GM12878 (cell line): ENCODE results near the gene UXS1. TPM values are rescaled to one million over a fixed set of nuclear protein-coding genes. Genes with fewer than 3 reads are reported as not detected.

Source experiments
- ATAC-seq: fragments of 200-7000 bp; cut with Tn5 transposase; 3 replicates; pipeline ENCODE4 v1.9.1; 2020; ENCODE audit warnings: mild to moderate bottlenecking, moderate library complexity
- BruUV-seq: library from RNA; stranded (reverse); fragments of 400-500 nt; replicated peaks from 2 replicates; lab custom pipeline; 2021; lab: Mats Ljungman, UMichigan
- CTCF ChIA-PET: fragments of 300-600 bp; sonication (Branson Sonifier 250); formaldehyde crosslinking; extraction: SDS; loops from one replicate; lab custom pipeline; 2021; ENCODE audit warnings: inconsistent platforms; lab: Yijun Ruan, JAX
- POLR2A ChIA-PET: fragments of 350-600 bp; formaldehyde crosslinking; extraction: SDS; loops from one replicate; lab custom pipeline; 2021; ENCODE audit warnings: inconsistent platforms; lab: Charles Lee
- RAD21 ChIA-PET: fragments of 300-600 bp; sonication (Branson Sonifier 250); formaldehyde crosslinking; loops from one replicate; lab custom pipeline; 2023; ENCODE audit warnings: antibody characterized with exemption; ENCODE audit not compliant: unreplicated experiment; lab: Charles Lee
- SMC1A ChIA-PET: fragments of 300-600 bp; sonication (Branson Sonifier 250); formaldehyde crosslinking; loops from one replicate; lab custom pipeline; 2023; ENCODE audit not compliant: unreplicated experiment, uncharacterized antibody; lab: Charles Lee
- DNase-seq: peaks from one replicate; pipeline ENCODE4 v3.0.0-alpha.2; 2011; ENCODE audit warnings: low read depth, low spot score
- FAIRE-seq: peaks from 3 replicates; lab custom pipeline; 2011; peaks lifted over from hg19 to GRCh38; lab: Jason Lieb, UNC
- H2AFZ ChIP-seq: 2 replicates; pipeline ENCODE4 v1.6.0; 2011; ENCODE audit warnings: low read depth, low read length, control low read depth; ENCODE audit not compliant: control insufficient read depth
- H3K27ac ChIP-seq: 2 replicates; pipeline ENCODE4 v1.5.1; 2011; ENCODE audit warnings: control low read depth; ENCODE audit not compliant: control insufficient read depth, insufficient read depth
- H3K27me3 ChIP-seq, 2 experiments: replicated peaks in 1 of 2; 2 replicates each; pipeline versions ENCODE4 v1.6.0 to v1.6.1; 2011; ENCODE audit warnings: low read length in 1 of 2; ENCODE audit not compliant: control insufficient read depth in 2 of 2, insufficient read depth in 2 of 2
- H3K36me3 ChIP-seq, 2 experiments: 2 replicates each; pipeline ENCODE4 v1.5.1; 2011; ENCODE audit warnings: low read length in 1 of 2; ENCODE audit not compliant: control insufficient read depth in 2 of 2, insufficient read depth in 2 of 2
- H3K4me1 ChIP-seq: 2 replicates; pipeline ENCODE4 v1.6.1; 2011; ENCODE audit warnings: mild to moderate bottlenecking, low read length, moderate library complexity, mixed read lengths; ENCODE audit not compliant: control insufficient read depth, insufficient read depth
- H3K4me2 ChIP-seq: 2 replicates; pipeline ENCODE4 v1.6.0; 2011; ENCODE audit warnings: control low read depth; ENCODE audit not compliant: control insufficient read depth, insufficient read depth
- H3K4me3 ChIP-seq: fragments of 200-600 bp; sonication (generic); 2 replicates; pipeline ENCODE4 v1.5.1; 2016
- H3K79me2 ChIP-seq: 2 replicates; pipeline ENCODE4 v1.6.0; 2011; ENCODE audit warnings: low read length; ENCODE audit not compliant: control insufficient read depth, insufficient read depth
- H3K9ac ChIP-seq: 2 replicates; pipeline ENCODE4 v1.8.0; 2011; ENCODE audit warnings: low read length, control low read depth, mixed read lengths; ENCODE audit not compliant: control insufficient read depth, insufficient read depth
- H3K9me3 ChIP-seq: replicated peaks from 3 replicates; pipeline ENCODE4 v1.5.1; 2011; ENCODE audit warnings: mild to moderate bottlenecking, low read length; ENCODE audit not compliant: control insufficient read depth, insufficient read depth
- H4K20me1 ChIP-seq: 2 replicates; pipeline ENCODE4 v1.6.0; 2011; ENCODE audit not compliant: control insufficient read depth, insufficient read depth
- CTCF ChIP-seq, 3 experiments: IDR thresholded peaks in 2 of 3; conservative IDR thresholded peaks in 1 of 3; 2 replicates each; pipeline ENCODE4 v1.5.1; 2011; ENCODE audit warnings: low read depth in 3 of 3, low read length in 3 of 3, mild to moderate bottlenecking in 3 of 3, control low read depth in 2 of 3, moderate library complexity in 2 of 3, inconsistent platforms in 1 of 3, mixed read lengths in 1 of 3; ENCODE audit not compliant: control insufficient read depth in 2 of 3, insufficient read depth in 1 of 3; ENCODE audit errors: extremely low read depth in 1 of 3
- E2F4 ChIP-seq: IDR thresholded peaks from 2 replicates; pipeline ENCODE4 v1.6.1; 2012; ENCODE audit warnings: low read depth, low read length, improper control_type of control experiment
- FOXM1 ChIP-seq: IDR thresholded peaks from 2 replicates; pipeline ENCODE4 v1.6.1; 2012; ENCODE audit warnings: low read depth, mild to moderate bottlenecking, inconsistent platforms, low read length, moderate library complexity
- JUND ChIP-seq: IDR thresholded peaks from 2 replicates; pipeline ENCODE4 v1.6.1; 2012; ENCODE audit warnings: low read depth, mild to moderate bottlenecking, low read length, improper control_type of control experiment, moderate library complexity
- LARP7 ChIP-seq: fragments of 450-650 bp; IDR thresholded peaks from 2 replicates; pipeline ENCODE4 v1.6.1; 2017; ENCODE audit warnings: mild to moderate bottlenecking
- NFYB ChIP-seq: IDR thresholded peaks from 2 replicates; pipeline ENCODE4 v1.6.1; 2011; ENCODE audit warnings: low read depth, mild to moderate bottlenecking, low read length, improper control_type of control experiment, moderate library complexity; ENCODE audit not compliant: insufficient read depth
- PAX8 ChIP-seq: fragments of 450-650 bp; IDR thresholded peaks from 2 replicates; pipeline ENCODE4 v1.6.1; 2017; ENCODE audit warnings: mild to moderate bottlenecking, moderate library complexity
- SREBF2 ChIP-seq: IDR thresholded peaks from 2 replicates; pipeline ENCODE4 v1.6.1; 2012; ENCODE audit warnings: mild to moderate bottlenecking, low read length
- TCF3 ChIP-seq: IDR thresholded peaks from 2 replicates; pipeline ENCODE4 v1.6.1; 2012; ENCODE audit warnings: low read depth, mild to moderate bottlenecking, low read length, borderline replicate concordance; ENCODE audit not compliant: insufficient read depth
- USF2 ChIP-seq: IDR thresholded peaks from 2 replicates; pipeline ENCODE4 v1.6.1; 2011; ENCODE audit warnings: low read depth, low read length, improper control_type of control experiment, borderline replicate concordance
- WRNIP1 ChIP-seq: IDR thresholded peaks from 2 replicates; pipeline ENCODE4 v1.6.1; 2011; ENCODE audit warnings: low read depth, low read length, improper control_type of control experiment, borderline replicate concordance
- ZBTB4 ChIP-seq: fragments of 450-650 bp; formaldehyde crosslinking; IDR thresholded peaks from 2 replicates; pipeline ENCODE4 v1.4.0; 2022; ENCODE audit warnings: mild to moderate bottlenecking, moderate library complexity
- ZNF622 ChIP-seq: fragments of 450-650 bp; IDR thresholded peaks from 2 replicates; pipeline ENCODE4 v1.6.1; 2017; ENCODE audit warnings: mild to moderate bottlenecking, inconsistent platforms
- WGBS: methylation state at CpG from one replicate; pipeline ENCODE4 v1.1.6; 2016; ENCODE audit warnings: low lambda C conversion rate; ENCODE audit not compliant: insufficient replicate concordance, insufficient coverage; ENCODE audit errors: missing lambda C conversion rate; 5-methylcytosine and 5-hydroxymethylcytosine counted together
- in situ Hi-C: fragments of 300-500 bp; cut with MboI; formaldehyde crosslinking; loops from 9 replicates; pipeline ENCODE4 v1.14.3; 2018; ENCODE audit warnings: mixed read lengths
- intact Hi-C: fragments of 100-400 bp; cut with micrococcal nuclease; formaldehyde crosslinking; loops from one replicate; pipeline ENCODE4 v1.14.2; 2022; ENCODE audit not compliant: unreplicated experiment
- polyA plus RNA-seq, 11 experiments: library from polyadenylated mRNA; depleted of rRNA in 4 of 11; unstranded in 6 of 11; stranded (reverse) in 5 of 11; fragments of >200 nt; fragmentation: Nextera tagmentation in 4 of 11; fragmentation: Illumina TruSeq in 1 of 11; extraction: Ambion mirVana in 4 of 11; extraction: Trizol in 1 of 11; gene quantifications; 1 replicate in 1 of 11; 2 replicates in 10 of 11; pipeline versions ENCODE4 v1.2.1 to v1.2.3, GENCODE V29; 2011 to 2016; ENCODE audit warnings: inconsistent platforms in 2 of 11, missing spikeins in 2 of 11, low read depth in 1 of 11
- total RNA-seq, 4 experiments: library from RNA; depleted of rRNA in 3 of 4; stranded (reverse); fragments of >200 nt in 3 of 4; fragmentation: Illumina TruSeq in 1 of 4; extraction: Trizol in 1 of 4; gene quantifications; 2 replicates each; pipeline versions ENCODE4 v1.2.1 to v1.2.3, GENCODE V29; 2013 to 2021

Gene UXS1
- total and polyA plus RNA-seq, 10 of the 15 experiments (the other 5 are each of a cell fraction or from before 2014, with no cell fraction given), result 6.0 to 25.4 (median 24.0) TPM

- SMC1A ChIA-PET, result interaction anchor here (0.7 to 2.8 kb wide), 8 partner anchors 10 to 477 kb away, joined by 3 to 11 read pairs (median 4); no protein-coding TSS in a partner anchor
- RAD21 ChIA-PET, result interaction anchor here (0.6 to 2.4 kb wide), 7 partner anchors 19 to 441 kb away, joined by 3 to 18 read pairs (median 3); no protein-coding TSS in a partner anchor
- H3K36me3 ChIP-seq, result peaks cover 2 to 15% of the 10 kb centered on the region in 2 experiments
- in situ Hi-C loops (loop anchor here (5.0 to 10.0 kb wide), 2 partner anchors 369 to 437 kb away; no protein-coding TSS in a partner anchor), intact Hi-C loops (loop anchor here (2.0 to 10.0 kb wide), 3 partner anchors 149 to 475 kb away; no protein-coding TSS in a partner anchor)
- no TSS peak for BruUV-seq
- ATAC-seq (no peak), DNase-seq (no peak), FAIRE-seq (no peak)
- H4K20me1 ChIP-seq, result no peaks in the 10 kb centered on the region
- H3K9ac ChIP-seq, result no peak overlapping the region
- CTCF ChIA-PET, result interaction anchor here (0.6 to 4.3 kb wide), 15 partner anchors 9 to 817 kb away, joined by 3 to 30 read pairs (median 5); no protein-coding TSS in a partner anchor
- H3K27ac ChIP-seq, result no peak overlapping the region
- no peaks in the 10 kb centered on the region for H3K79me2 ChIP-seq
- POLR2A ChIA-PET, result interaction anchor here (0.6 kb wide), 1 partner anchor 448 kb away, joined by 3 read pairs; no protein-coding TSS in a partner anchor
- H3K27me3 ChIP-seq, result no peaks in the 10 kb centered on the region
- no peak overlapping the region for H2AFZ ChIP-seq
- no peak overlapping the region for H3K4me3 ChIP-seq
- H3K4me2 ChIP-seq, result no peak overlapping the region
- peaks cover 16% of the 10 kb centered on the region for H3K4me1 ChIP-seq
- WGBS, result 88% methylated on average over 16 of the region's 16 CpGs
- no peaks in the 10 kb centered on the region for H3K9me3 ChIP-seq
- TF ChIP-seq PAX8, result no peak
- no peak for TF ChIP-seq SREBF2
- no peak for TF ChIP-seq NFYB
- TF ChIP-seq ZNF622, result no peak
- TF ChIP-seq USF2, result no peak
- no peak for TF ChIP-seq LARP7
- TF ChIP-seq WRNIP1, result no peak
- no peak for TF ChIP-seq TCF3
- TF ChIP-seq E2F4, result no peak
- no peak for TF ChIP-seq JUND
- no peak for TF ChIP-seq FOXM1
- TF ChIP-seq CTCF (IDR thresholded peaks at IDR 0.05 in 2 of 3, conservative IDR thresholded peaks at IDR 0.05 in 1 of 3; ENCODE audit: control insufficient read depth in 2 of 3, extremely low read depth in 1 of 3, insufficient read depth in 1 of 3, low read depth in 3 of 3, low read length in 3 of 3), result no peak
- no peak for TF ChIP-seq ZBTB4
These were observed 88.8 kb downstream of the UXS1 start for GRCh38 chr2:106105151-106105922.
